Stimulated activated CD8-positive, alpha-beta memory T cell treated with anti-CD3 and anti-CD28 coated beads, Interleukin-7, amount 100 ng/mL, for 4 hours (primary cell): ENCODE measurements around the gene APOBEC3F.
"Not testable (repeated sequence)": the region's sequence is repeated elsewhere in the genome, so short reads cannot be mapped to it uniquely, and the experiment has no call there.

ENCODE experiments used
- DNase-seq, 2 donors: peaks; one replicate each; pipeline ENCODE4 v3.0.0-alpha.2; 2020; ENCODE audit warnings: low read depth in 2 of 2

Gene APOBEC3F

DNA sequence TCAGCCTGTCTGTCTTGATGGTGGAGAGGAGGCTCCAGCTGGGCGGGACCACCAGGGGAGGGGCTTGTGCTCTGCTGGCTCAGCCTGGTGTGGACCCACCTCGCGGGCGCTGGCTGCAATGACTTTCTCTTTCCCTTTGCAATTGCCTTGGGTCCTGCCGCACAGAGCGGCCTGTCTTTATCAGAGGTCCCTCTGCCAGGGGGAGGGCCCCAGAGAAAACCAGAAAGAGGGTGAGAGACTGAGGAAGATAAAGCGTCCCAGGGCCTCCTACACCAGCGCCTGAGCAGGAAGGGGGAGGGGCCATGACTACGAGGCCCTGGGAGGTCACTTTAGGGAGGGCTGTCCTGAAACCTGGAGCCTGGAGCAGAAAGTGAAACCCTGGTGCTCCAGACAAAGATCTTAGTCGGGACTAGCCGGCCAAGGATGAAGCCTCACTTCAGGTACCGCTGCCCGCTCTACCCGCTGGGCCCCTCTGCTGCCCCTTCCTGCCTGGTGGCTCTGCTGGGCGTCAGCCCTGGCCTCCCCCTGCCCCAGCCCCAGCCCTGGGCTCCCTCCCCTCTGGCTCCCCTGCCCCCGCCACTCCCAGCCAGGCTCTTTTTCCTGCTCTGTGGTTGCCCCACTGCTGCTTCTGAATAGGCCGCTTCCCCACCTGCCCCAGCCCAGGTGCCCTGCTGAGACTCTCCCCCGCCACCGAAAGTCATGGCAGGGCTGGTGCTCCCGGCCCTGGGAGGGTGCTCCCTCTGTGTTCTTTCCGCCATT, at the start of gene APOBEC3F:
APOBEC3F (plus strand) TSS at position 327 of the 759 bp plus-strand sequence; CDS start at position 424, 97 bp downstream.
- DNase-seq, result peak; percentile 51 to 72

DNA sequence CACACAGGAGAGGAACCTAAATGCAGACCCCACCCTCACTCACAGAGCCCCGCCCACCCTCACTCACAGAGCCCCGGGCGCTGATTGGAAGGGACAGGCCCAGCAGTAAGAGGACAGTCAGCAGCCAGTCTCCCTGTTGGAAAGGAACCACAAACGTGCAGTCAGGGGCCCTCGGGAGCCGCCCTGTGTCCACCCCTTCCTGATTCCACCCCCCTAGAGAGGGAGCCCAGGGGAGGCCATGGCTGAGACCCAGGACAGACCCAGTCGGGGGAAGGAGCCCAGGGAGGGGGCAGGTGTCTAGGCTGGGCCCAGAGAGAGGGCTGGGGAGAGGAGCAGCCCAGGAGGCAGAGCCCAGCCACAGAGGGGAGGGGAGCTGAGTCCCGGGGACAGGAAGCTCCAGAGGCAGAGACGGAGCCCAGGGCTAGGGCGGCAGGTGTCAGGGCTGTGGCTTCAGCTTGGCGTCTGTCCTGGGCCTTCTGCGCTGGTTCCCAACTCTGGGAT, 47.7 kb upstream of the APOBEC3F start:
- DNase-seq, result not testable (repeated sequence)

DNA sequence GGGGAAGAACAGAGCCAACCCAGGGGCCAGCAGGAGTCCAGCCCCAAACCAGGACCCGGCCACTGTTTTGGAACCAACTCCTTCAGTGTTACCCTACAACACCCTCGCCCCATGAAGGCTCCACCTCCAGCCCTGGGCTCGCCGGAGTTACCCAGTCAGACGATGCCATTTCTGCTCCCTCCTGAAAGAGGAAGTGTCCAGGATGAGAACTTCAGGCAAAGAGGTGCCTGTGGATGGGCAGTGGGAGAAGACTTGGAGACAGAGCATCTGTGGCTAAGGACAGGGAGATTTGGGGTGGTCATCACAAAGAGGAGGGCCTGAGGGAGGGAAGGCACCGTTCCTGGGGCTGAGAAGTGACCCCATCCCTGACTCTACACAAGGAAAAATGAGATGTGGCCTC, 44.6 kb upstream of the APOBEC3F start:
- DNase-seq, result no peak

DNA sequence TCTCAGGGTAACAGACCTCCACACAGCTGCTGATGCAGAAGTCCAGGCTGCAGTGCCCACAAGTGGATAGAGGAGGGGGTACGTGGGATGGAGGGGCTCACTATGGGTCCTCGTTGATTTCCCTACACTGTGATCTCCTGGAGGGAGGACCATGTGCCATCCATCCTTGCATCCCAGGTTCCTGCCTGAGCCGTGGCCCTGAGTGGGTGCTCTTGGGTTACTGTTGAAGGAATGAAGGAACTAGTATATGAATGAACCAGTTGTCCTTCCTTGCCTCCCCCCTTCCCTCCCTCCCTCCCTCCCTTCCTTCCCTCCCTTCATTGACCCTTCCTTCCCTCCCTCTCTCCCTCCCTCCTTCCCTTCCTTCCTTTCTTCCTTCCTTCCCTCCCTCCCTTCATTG, 43.1 kb upstream of the APOBEC3F start:
- DNase-seq, result no peak

DNA sequence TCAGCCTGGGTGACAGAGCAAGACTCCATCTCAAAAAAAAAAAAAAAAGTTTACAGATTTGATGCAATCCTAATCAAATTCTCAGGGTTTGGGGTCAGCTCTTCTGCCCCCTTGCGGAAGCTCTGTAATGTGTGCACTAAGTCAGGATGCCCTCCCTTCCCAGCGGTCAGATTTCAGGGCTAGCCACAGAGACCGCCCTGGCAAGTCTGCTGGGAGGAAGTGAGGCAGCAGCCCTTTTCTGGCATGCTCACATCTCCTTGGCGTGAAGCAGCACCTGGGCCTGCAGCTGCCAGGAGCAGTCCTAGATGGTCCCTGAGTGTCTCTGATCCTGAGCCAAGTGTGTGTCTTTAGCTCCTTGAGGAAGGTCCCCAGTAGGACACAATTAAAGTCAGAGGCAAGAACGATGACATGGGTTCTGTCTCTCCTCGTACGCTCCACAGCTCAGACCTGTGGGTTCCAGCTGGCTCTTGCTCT, 37.5 kb upstream of the APOBEC3F start:
- peak; percentile 64 to 65 for DNase-seq

DNA sequence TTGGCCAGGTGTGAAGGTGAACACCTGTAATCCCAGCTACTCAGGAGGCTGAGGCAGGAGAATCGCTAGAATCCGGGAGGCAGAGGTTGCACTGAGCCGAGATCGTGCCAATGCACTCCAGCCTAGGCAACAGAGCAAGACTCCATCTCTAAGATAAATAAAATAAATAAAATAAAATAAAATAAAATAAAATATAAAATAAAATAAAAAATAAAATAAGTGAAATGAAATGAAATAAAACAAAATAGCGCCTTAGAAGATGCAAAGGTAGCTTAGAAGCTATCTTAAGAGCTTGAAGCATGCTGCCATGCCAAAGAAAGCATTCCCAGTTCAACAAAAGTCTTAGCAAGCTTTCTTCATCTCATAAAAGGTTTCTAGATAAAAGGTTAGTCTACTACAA, 33.5 kb upstream of the APOBEC3F start:
- no peak for DNase-seq

DNA sequence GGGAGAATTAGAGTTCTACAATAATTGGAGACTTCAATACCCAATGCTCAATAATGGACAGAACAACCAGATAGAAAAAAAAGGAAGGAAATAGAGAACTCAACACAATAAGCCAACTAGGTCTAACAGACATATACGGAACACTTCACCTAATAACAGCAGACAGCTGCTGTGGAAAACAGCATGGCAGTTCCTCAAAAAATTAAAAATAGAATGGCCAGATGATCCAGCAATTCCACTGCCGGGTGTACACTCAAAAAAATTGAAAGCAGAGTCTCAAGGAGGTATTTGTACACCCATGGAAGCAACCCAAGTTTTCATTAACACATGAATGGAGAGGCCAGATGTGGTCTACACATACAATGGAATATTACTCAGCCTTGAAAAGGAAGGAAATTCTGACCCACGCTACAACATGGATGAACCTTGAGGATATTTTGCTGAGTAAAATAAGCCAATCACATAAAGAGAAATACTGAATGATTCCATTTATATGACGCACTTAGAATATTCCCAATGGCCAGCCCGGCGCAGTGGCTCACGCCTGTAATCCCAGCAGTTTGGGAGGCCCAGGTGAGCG, 32.3 kb upstream of the APOBEC3F start:
- not testable (repeated sequence) for DNase-seq

DNA sequence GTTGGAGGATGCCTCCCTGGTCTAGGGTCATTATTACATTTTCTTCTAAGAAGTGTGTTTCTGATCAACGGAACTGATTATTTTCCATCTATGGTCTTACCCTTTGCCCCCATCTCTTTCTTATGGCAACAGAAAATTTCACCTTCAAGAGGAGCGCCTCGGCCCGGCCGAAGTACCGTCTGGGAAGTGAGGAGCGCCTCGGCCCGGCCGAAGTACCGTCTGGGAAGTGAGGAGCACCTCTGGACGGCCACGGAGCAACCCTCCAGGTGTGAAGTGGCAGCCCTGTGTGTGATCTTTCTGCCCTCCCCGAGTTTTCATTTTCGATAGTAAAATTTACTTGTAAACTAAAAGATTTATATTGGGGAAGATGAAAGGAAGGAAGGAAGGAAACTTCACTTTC, 29.7 kb upstream of the APOBEC3F start:
- no peak for DNase-seq

DNA sequence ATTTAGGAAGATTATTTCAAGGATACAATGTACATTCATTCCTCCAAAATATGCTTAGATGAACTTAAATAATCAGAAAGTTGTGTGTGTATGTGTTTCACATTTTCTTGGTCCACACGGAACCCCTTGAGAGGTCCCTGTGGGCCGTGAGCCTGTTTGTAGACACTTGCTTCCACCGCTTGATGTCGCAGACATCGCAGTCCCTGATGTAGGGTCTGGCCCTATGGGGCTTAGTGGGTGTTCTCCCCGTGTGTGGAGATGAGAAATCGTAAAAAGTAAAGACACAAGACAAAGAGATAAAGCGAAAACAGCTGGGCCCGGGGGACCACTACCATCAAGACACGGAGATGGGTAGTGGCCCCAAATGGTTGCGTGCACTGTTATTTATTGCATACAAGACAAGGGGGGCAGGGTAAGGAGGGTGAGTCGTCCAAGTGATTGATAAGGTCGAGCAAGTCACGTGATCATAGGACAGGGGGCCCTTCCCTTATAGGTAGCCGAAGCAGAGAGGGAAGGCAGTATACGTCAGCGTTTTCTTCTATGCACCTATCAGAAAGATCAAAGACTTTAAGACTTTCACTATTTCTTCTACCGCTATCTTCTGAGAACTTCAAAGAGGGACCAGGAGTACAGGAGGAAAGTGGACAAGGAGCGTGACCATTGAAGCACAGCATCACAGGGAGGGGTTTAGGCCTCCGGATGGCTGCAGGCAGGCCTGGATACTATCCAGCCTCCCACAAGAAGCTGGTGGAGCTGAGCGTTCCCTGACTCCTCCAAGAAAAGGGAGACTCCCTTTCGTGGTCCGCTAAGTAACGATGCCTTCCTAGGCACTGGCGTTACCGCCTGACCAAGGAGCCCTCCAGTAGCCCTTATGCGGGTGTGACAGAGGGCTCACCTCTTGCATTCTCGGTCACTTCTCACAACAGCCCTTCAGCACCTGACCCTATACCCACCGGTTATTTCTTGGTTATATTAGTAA, 27.8 kb upstream of the APOBEC3F start:
- no peak for DNase-seq

DNA sequence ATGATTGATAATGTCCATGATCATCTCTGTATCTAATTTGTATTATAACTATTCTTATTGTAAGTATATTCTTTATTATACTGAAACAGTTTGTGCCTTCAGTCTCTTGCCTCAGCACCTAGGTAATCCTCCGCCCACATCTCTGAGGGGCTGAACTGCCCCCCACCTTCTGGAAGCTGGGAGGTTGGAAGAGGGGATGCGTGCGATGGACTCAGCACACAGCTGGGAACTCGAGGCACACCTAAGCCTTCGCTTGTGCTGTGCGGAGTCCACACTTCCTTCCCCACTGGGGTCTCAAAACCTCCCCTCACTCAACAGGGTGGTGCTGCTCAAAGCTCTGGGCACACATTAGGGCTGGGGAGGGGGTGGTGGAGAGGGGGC, 27.1 kb upstream of the APOBEC3F start:
- DNase-seq, result not testable (repeated sequence)

DNA sequence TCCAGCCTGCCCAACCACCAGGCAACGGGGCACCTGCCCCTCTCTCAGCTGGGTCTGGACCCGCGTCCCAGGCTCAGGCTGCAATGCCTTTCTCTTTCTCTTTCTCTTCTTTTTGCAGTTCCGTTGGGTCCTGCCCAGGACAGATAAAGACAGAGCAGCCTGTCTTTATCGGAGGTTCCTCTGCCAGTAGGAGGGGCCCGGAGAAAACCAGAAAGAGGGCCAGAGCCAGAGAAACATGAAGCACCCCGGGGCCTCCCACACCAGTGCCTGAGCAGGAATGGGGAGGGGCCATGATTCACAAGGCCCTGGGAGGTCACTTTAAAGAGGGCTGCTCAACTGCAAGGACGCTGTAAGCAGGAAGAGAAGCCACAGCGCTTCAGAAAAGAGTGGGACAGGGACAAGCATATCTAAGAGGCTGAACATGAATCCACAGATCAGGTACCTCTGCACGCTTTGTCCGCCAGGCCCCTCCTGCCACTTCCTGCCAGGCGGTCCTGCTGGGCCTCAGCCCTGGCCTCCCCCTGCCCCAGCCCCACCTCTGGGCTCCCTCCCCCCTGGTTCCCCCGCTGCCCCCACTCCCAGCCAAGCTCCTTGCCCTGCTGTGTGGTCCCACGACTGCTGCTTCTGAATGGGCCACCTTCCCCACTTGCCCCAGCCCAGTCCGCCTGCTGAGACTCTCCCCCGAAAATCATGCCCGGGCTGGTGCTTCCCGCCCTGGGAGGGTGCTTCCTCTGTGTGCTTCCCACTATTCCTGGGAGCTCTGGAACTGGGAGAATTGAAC, 26.5 kb upstream of the APOBEC3F start, which contains the start of gene APOBEC3C:
APOBEC3C (plus strand) TSS at position 316 of the 781 bp plus-strand sequence; CDS start at position 422, 106 bp downstream.
- peak; percentile 74 to 75 for DNase-seq

DNA sequence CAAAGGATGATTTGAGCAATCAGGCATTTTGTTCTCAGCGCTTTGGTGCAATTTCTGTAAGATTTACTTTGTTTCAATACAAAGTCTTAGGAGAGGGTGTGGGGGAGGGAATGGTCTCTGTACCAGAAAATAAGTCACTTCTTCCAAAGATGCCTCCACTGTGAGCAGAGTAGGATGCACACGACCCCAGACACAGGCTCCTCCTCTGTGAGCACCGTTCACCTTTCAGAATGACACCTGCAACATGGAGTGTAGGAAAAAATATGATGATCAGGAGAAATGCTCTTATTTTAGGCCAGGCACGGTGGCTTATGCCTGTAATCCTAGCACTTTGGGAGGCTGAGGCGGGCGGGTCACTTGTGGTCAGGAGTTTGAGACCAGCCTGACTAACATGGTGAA, 25.9 kb upstream of the APOBEC3F start:
- not testable (repeated sequence) for DNase-seq

DNA sequence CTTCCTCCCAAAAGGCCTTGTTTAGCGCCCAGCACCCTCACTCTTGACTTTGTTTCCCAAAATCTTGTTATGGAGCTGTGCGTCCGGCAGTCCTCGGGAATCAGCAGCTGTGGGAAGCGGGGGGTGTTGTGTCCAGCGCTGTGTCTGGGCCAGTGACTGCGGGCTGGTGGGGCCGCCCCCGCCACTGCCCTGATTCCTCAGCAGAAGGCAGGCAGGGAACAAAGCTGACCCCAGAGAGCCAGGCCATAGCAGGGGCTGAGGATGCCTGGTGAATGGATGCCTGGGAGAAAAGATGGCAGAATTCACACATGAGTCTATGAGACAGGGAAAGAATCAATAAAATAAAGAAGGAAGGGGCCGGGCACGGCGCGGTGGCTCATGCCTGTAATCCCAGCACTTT, 24.1 kb upstream of the APOBEC3F start:
- DNase-seq, result no peak

DNA sequence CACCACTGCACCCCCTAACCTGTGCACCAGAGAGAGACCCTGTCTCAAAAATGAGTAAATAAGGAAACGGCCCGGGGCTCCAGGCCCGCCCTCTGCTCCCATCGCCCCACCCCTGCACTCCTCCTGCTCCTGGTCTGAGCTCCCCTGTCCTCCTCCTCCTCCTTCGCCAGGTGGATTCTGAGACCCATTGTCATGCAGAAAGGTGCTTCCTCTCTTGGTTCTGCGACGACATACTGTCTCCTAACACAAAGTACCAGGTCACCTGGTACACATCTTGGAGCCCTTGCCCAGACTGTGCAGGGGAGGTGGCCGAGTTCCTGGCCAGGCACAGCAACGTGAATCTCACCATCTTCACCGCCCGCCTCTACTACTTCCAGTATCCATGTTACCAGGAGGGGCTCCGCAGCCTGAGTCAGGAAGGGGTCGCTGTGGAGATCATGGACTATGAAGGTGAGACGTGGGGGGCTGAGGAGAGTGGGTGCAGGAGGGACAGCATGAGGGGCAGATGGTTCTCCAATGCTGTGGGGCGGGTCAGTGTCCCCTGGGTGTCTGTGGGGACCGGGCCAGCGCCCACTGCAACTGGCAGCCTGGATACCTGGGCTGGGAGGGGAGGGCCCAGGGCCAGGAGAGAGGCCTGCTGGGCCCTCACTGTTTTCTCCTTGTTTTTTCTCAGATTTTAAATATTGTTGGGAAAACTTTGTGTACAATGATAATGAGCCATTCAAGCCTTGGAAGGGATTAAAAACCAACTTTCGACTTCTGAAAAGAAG, 22.9 kb upstream of the APOBEC3F start:
- DNase-seq, result no peak

DNA sequence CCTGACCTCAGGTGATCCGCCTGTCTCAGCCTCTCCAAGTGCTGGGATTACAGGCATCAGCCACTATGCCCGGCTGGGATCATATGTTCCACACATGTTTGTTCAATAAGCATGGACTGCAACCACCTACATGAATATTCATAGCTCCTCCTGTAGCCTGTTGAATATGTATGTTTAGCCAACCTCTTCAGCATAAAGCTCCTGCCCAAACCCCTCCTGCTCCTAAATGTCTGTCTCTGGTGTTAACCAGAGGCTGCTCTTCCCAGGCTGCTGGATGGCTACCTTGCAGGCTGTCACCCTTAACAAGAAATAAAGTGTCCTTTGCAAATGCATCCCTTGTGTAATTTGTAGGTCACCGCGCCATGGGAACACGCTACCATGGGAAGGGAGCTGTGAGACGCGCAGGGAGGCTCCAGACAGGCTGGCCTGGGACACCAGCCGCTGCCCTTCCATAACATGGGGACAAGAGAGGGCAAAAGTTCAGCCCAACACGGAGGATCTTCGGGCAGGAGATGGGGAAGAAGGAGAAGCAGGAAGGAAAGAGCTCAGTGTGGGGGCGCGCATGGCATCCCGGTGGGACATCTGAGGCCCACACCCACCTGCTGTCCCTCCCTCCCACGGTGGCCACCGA, 20.5 kb upstream of the APOBEC3F start:
- DNase-seq, result not testable (repeated sequence)

DNA sequence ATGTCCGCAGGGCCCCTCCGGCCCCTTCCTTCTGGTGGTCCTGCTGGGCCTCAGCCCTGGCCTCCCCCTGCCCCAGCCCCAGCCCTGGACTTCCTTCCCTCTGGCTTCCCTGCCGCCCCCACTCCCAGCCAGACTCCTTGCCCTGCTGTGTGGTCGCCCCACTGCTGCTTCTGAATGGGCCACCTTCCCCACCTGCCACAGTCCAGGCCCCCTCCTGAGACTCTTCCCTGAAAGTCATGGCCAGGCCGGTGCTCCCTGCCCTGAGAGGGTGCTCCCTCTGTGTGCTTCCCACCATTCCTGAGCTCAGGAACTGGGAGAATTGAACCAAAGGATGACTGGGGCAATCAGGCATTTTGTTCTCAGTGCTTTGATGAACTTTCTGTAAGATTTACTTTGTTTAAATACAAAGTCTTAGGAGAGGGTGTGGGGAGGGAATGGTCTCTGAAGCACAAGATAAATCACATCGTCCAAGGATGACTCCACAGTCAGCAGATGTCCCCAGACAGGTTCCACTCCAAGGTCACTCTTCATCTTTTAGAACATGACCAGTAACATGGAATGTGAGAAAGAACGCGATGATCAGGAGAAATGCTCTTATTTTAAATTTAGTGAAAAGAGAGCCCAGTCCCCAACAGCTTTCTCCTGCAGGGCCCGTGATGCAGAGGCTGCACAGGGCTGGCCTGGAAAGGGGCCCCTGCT, 19.0 kb upstream of the APOBEC3F start:
- no peak for DNase-seq

DNA sequence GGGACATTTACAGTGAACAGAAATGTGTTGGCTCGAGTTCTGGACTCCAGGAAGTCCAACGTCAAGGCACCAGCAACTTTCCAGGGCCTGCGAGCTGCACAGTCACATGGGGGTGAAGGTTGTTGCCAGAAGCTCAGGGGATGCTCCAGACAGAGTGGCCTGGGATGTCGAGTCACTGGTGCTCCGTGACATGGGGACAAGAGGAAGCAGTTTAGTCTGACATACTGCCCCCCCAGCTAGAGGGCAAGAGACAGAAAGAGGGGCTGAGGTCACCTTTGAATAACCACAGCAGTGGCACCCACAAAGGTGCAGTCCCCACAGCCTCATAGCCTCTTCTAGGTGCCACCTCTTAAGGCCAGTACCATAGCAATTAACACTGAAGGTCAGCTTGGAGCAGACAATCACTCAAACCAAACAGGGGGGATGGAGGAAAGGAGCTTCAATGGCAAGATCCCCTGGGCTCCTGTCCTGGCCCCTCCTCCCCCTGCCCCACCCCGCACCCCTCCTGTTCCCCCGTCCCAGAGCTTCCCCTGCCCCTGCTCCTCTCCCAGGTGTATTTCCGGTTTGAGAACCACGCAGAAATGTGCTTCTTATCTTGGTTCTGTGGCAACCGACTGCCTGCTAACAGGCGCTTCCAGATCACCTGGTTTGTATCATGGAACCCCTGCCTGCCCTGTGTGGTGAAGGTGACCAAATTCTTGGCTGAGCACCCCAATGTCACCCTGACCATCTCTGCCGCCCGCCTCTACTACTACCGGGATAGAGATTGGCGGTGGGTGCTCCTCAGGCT, 15.9 kb upstream of the APOBEC3F start:
- no peak for DNase-seq

DNA sequence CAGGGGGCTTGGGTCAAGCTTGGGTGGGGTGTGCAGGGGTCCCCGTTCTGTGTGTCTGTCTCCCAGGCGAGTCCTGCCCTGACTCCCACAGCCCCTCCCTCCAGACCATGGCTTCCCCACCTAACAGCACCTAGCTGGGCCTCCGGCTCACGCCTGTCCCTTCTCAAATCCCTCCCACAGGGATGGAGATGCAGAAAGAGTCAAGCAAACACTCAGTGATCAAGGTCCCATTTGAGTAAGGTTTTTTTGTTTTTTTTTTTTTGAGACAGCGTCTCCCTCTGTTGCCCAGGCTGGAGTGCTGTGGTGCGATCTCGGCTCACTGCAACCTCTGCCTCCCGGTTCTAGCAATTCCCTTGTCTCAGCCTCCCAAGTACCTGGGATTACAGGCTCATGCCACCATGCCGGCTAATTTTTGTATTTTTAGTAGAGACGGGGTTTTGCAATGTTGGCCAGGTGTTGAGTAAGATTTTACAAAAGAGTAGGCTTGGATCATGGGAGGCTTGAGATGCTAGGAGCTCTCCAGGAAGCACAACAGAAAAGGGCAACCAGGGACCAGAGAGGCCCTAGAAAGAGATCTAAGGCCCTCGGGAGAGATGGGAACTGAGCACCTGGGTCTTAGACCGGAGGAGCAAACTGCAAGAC, 14.0 kb upstream of the APOBEC3F start:
- DNase-seq, result no peak
